Endothelial cell of umbilical vein (primary cell): ENCODE data around the gene NWD2. TPM values are rescaled to one million over a fixed set of nuclear protein-coding genes. Genes with fewer than 3 reads are reported as not detected.

Experiments
- BruUV-seq: library from RNA; stranded (reverse); fragments of 400-500 nt; replicated peaks from 2 replicates; lab custom pipeline; 2021; lab: Mats Ljungman, UMichigan
- CTCF ChIA-PET: fragments of 300-600, 350-600 bp; sonication (Branson Sonifier 250); formaldehyde crosslinking; loops from one replicate; lab custom pipeline; 2021; ENCODE audit warnings: antibody characterized with exemption, inconsistent platforms; lab: Charles Lee
- POLR2A ChIA-PET: fragments of 300-600, 350-600 bp; sonication (Branson Sonifier 250); formaldehyde crosslinking; loops from one replicate; lab custom pipeline; 2021; ENCODE audit warnings: antibody characterized with exemption, inconsistent platforms; lab: Charles Lee
- DNase-seq: peaks from one replicate; pipeline ENCODE4 v3.0.0-alpha.2; 2011; ENCODE audit warnings: low read depth, low spot score
- FAIRE-seq: peaks from 2 replicates; lab custom pipeline; 2011; peaks lifted over from hg19 to GRCh38; lab: Jason Lieb, UNC
- H2AFZ ChIP-seq: 2 replicates; pipeline ENCODE4 v1.6.0; 2012; ENCODE audit warnings: low read depth, low read length, control low read depth, inconsistent platforms
- H3K27ac ChIP-seq: 2 replicates; pipeline ENCODE4 v1.5.1; 2011; ENCODE audit warnings: low read depth, mild to moderate bottlenecking, control low read depth, low read length, moderate library complexity; ENCODE audit not compliant: insufficient read depth
- H3K27me3 ChIP-seq, 2 experiments: 2 replicates each; pipeline versions ENCODE4 v1.6.0 to v1.6.1; 2011; ENCODE audit warnings: low read length in 2 of 2, mixed read lengths in 1 of 2; ENCODE audit not compliant: control insufficient read depth in 2 of 2, insufficient read depth in 2 of 2
- H3K36me3 ChIP-seq, 2 experiments: 2 replicates in 1 of 2; 3 replicates in 1 of 2; pipeline ENCODE4 v1.5.1; 2011; ENCODE audit warnings: low read length in 2 of 2, mild to moderate bottlenecking in 1 of 2, moderate library complexity in 1 of 2; ENCODE audit not compliant: control insufficient read depth in 2 of 2, insufficient read depth in 2 of 2; ENCODE audit errors: extremely low read depth in 1 of 2
- H3K4me1 ChIP-seq: 3 replicates; pipeline ENCODE4 v1.5.1; 2011; ENCODE audit warnings: mild to moderate bottlenecking, low read length; ENCODE audit not compliant: control insufficient read depth, insufficient read depth; ENCODE audit errors: extremely low read depth
- H3K4me2 ChIP-seq: 2 replicates; pipeline ENCODE4 v1.6.1; 2011; ENCODE audit warnings: low read length, control low read depth, mixed read lengths; ENCODE audit not compliant: insufficient read depth
- H3K4me3 ChIP-seq, 3 experiments: fragments of 200-600 bp in 1 of 3; sonication (generic), shearing (Covaris generic) in 1 of 3; replicated peaks in 1 of 3; 2 replicates each; pipeline ENCODE4 v1.5.1; 2011 to 2016; ENCODE audit warnings: control low read depth in 3 of 3, low read length in 3 of 3, mild to moderate bottlenecking in 2 of 3, inconsistent platforms in 1 of 3, low read depth in 1 of 3, moderate library complexity in 1 of 3; ENCODE audit not compliant: insufficient read depth in 1 of 3
- H3K79me2 ChIP-seq: 2 replicates; pipeline ENCODE4 v1.6.0; 2012; ENCODE audit warnings: low read length, inconsistent platforms; ENCODE audit not compliant: control insufficient read depth, insufficient read depth
- H3K9ac ChIP-seq: replicated peaks from 2 replicates; pipeline ENCODE3; 2011; ENCODE audit warnings: low read length, control low read depth; ENCODE audit not compliant: insufficient read depth; ENCODE audit errors: extremely low read depth
- H3K9me1 ChIP-seq: replicated peaks from 3 replicates; pipeline ENCODE4 v1.6.0; 2011; ENCODE audit warnings: mild to moderate bottlenecking, low read length; ENCODE audit not compliant: control insufficient read depth, insufficient read depth; ENCODE audit errors: extremely low read depth
- H3K9me3 ChIP-seq: replicated peaks from 2 replicates; pipeline ENCODE4 v1.5.1; 2012; ENCODE audit warnings: low read length, inconsistent platforms; ENCODE audit not compliant: control insufficient read depth, insufficient read depth
- H4K20me1 ChIP-seq: replicated peaks from 2 replicates; pipeline ENCODE3; 2011; ENCODE audit warnings: mild to moderate bottlenecking, low read length; ENCODE audit not compliant: control insufficient read depth, insufficient read depth; ENCODE audit errors: extremely low read depth
- EZH2 ChIP-seq: IDR thresholded peaks from 2 replicates; pipeline ENCODE4 v1.6.1; 2012; ENCODE audit warnings: borderline replicate concordance, low read depth, mild to moderate bottlenecking, moderate library complexity, low read length, inconsistent platforms; ENCODE audit not compliant: severe bottlenecking
- FOS ChIP-seq: IDR thresholded peaks from 2 replicates; pipeline ENCODE4 v1.6.1; 2011; ENCODE audit warnings: mild to moderate bottlenecking, low read length, moderate library complexity, borderline replicate concordance; ENCODE audit not compliant: insufficient read depth
- GATA2 ChIP-seq: IDR thresholded peaks from 2 replicates; pipeline ENCODE4 v1.7.0; 2011; ENCODE audit warnings: low read depth, mild to moderate bottlenecking, moderate library complexity, mixed read lengths, low read length; ENCODE audit not compliant: insufficient read length, insufficient read depth
- JUN ChIP-seq: IDR thresholded peaks from 2 replicates; pipeline ENCODE4 v1.6.1; 2011; ENCODE audit warnings: borderline replicate concordance, low read depth; ENCODE audit not compliant: insufficient read length, insufficient read depth
- MYC ChIP-seq: IDR thresholded peaks from one replicate; pipeline ENCODE4 v1.6.1; 2011; ENCODE audit warnings: mild to moderate bottlenecking, low read depth, low read length
- POLR2A ChIP-seq: IDR thresholded peaks from 2 replicates; pipeline ENCODE4 v1.6.1; 2012; ENCODE audit warnings: low read depth, mild to moderate bottlenecking, control low read depth, low read length
- POLR2AphosphoS5 ChIP-seq: IDR thresholded peaks from 2 replicates; pipeline ENCODE4 v1.6.1; 2012; ENCODE audit warnings: low read depth, mild to moderate bottlenecking, control low read depth, low read length, moderate library complexity; ENCODE audit not compliant: insufficient read depth
- dilution Hi-C: fragments of 300-500 bp; cut with MboI; formaldehyde crosslinking; loops from one replicate; pipeline ENCODE4 v1.15.0; 2019; ENCODE audit warnings: low sequenced_read_pairs; ENCODE audit not compliant: extremely low pct_ligation_motif_present
- intact Hi-C: fragments of 100-400 bp; cut with micrococcal nuclease; formaldehyde crosslinking; loops from one replicate; pipeline ENCODE4 v1.10.0; 2022
- polyA plus RNA-seq, 4 experiments: library from polyadenylated mRNA; depleted of rRNA in 3 of 4; stranded (reverse) in 3 of 4; unstranded in 1 of 4; fragments of >200 nt; gene quantifications; 2 replicates each; pipeline versions ENCODE4 v1.2.1 to v1.2.3, GENCODE V29; 2011 to 2012; ENCODE audit warnings: missing spikeins in 1 of 4
- total RNA-seq: library from RNA; stranded (reverse); gene quantifications from 2 replicates; pipeline ENCODE4 v1.2.3, GENCODE V29; 2021
- TF ChIP-seq, protein P1 (sequence below), 2 donors: IDR thresholded peaks; 1 replicate in 1 of 2; 2 replicates in 1 of 2; pipeline ENCODE4 v1.5.1; 2011; ENCODE audit warnings: low read length in 2 of 2, mild to moderate bottlenecking in 2 of 2, moderate library complexity in 2 of 2, control low read depth in 1 of 2, inconsistent platforms in 1 of 2, low read depth in 1 of 2; ENCODE audit not compliant: insufficient read depth in 1 of 2; ENCODE audit errors: extremely low read depth in 1 of 2
- TF ChIP-seq, protein P2 (sequence below): IDR thresholded peaks from 2 replicates; pipeline ENCODE4 v1.6.1; 2011; ENCODE audit not compliant: insufficient read depth, insufficient read length

Gene NWD2
- total and polyA plus RNA-seq, 2 donors (not counting 3 experiments of a cell fraction or from before 2014, with no cell fraction given): not detected

DNA sequence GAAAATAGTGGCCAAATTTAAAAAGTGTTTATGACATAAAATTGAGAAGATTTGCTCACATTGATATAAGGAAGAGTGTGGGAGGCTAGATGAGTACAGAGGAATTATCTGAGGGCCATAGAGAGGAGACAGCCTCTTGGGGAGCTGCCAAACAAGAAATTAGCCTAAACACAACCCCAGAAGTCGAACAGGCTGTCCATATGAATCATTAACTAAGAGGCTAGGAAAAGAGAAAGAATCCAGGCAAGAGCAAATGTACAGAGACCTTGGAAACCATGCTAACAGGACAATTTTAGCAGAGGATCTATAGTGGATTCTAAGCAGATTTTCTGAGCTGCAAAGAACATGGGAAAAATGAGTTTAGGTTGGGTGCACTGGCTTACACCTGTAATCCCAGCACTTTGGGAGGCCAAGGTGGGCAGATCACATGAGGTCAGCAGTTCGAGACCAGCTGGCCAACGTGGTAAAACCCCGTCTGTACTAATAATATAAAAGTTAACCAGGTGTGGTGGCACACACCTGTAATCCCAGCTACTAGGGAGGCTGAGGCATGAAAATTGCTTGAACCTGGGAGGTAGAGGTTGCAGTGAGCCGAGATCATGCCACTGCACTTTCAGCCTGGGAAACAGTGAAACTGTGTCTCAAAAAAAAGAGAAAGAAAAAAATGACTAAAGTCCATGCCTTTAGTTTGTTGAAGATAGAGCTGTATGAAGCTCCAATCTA, 76.1 kb downstream of the NWD2 start:
- no TSS peak for BruUV-seq
- Histone ChIP-seq H4K20me1 (no peaks in the 10 kb centered on the region), H3K9me1 (no peaks in the 10 kb centered on the region), H3K9ac (no peak overlapping the region), H3K27me3 (no peaks in the 10 kb centered on the region), H3K27ac (no peak overlapping the region), H3K4me3 (no peak overlapping the region), H3K79me2 (no peaks in the 10 kb centered on the region), H3K36me3 (no peaks in the 10 kb centered on the region), H3K4me2 (no peak overlapping the region), H3K9me3 (no peaks in the 10 kb centered on the region), H3K4me1 (no peaks in the 10 kb centered on the region), H2AFZ (no peak overlapping the region)
- DNase-seq (no peak), FAIRE-seq (no peak)
- POLR2A ChIA-PET: no interaction called here
- CTCF ChIA-PET: no interaction called here
- intact Hi-C loops: no loop called here
- dilution Hi-C loops: no loop called here
- TF ChIP-seq MYC: no peak
- no peak for TF ChIP-seq POLR2A
- TF ChIP-seq, protein P1, sequence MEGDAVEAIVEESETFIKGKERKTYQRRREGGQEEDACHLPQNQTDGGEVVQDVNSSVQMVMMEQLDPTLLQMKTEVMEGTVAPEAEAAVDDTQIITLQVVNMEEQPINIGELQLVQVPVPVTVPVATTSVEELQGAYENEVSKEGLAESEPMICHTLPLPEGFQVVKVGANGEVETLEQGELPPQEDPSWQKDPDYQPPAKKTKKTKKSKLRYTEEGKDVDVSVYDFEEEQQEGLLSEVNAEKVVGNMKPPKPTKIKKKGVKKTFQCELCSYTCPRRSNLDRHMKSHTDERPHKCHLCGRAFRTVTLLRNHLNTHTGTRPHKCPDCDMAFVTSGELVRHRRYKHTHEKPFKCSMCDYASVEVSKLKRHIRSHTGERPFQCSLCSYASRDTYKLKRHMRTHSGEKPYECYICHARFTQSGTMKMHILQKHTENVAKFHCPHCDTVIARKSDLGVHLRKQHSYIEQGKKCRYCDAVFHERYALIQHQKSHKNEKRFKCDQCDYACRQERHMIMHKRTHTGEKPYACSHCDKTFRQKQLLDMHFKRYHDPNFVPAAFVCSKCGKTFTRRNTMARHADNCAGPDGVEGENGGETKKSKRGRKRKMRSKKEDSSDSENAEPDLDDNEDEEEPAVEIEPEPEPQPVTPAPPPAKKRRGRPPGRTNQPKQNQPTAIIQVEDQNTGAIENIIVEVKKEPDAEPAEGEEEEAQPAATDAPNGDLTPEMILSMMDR (IDR thresholded peaks at IDR 0.05; ENCODE audit: extremely low read depth in 1 of 2, insufficient read depth in 1 of 2, low read depth in 1 of 2, low read length in 2 of 2): no peak
- no peak for TF ChIP-seq JUN
- TF ChIP-seq POLR2AphosphoS5: no peak
- no peak for TF ChIP-seq GATA2
- no peak for TF ChIP-seq EZH2
- TF ChIP-seq, protein P2, sequence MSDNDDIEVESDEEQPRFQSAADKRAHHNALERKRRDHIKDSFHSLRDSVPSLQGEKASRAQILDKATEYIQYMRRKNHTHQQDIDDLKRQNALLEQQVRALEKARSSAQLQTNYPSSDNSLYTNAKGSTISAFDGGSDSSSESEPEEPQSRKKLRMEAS: no peak
- no peak for TF ChIP-seq FOS
